Tibial artery (tissue), 4 donors: ENCODE data around the gene RBM7.

ENCODE experiments used
- DNase-seq, 2 donors: peaks; one replicate each; pipeline ENCODE4 v3.0.0-alpha.2; 2019
- H3K27ac ChIP-seq, 2 donors: fragments of 200-600 bp; sonication (generic) in 1 of 2; 1 replicate in 1 of 2; 2 replicates in 1 of 2; pipeline ENCODE4 v1.5.1; 2018 to 2019; ENCODE audit warnings: mild to moderate bottlenecking in 1 of 2
- H3K27me3 ChIP-seq, 2 donors: fragments of 200-600 bp; sonication (generic) in 1 of 2; one replicate each; pipeline versions ENCODE4 v1.5.1 to v1.6.0; 2016 to 2019
- H3K36me3 ChIP-seq, 3 donors: fragments of 200-600 bp; sonication (generic) in 2 of 3; one replicate each; pipeline ENCODE4 v1.5.1; 2016 to 2019; ENCODE audit warnings: mild to moderate bottlenecking in 2 of 3
- H3K4me1 ChIP-seq, 4 donors: fragments of 200-600 bp; sonication (generic) in 2 of 4; 1 replicate in 3 of 4; 2 replicates in 1 of 4; pipeline ENCODE4 v1.5.1; 2016 to 2019
- H3K4me3 ChIP-seq, 2 donors: fragments of 200-600 bp; sonication (generic) in 1 of 2; 1 replicate in 1 of 2; 2 replicates in 1 of 2; pipeline ENCODE4 v1.5.1; 2018 to 2019; ENCODE audit warnings: mild to moderate bottlenecking in 2 of 2
- H3K9me3 ChIP-seq, 3 donors: fragments of 200-600 bp; sonication (generic) in 1 of 3; one replicate each; pipeline ENCODE4 v1.5.1; 2016 to 2019
- CTCF ChIP-seq, 2 experiments: fragments of 200-600 bp in 1 of 2; fragments of 450-650 bp in 1 of 2; IDR thresholded peaks; one replicate each; pipeline ENCODE4 v1.5.1; 2017 to 2019; ENCODE audit warnings: antibody characterized with exemption in 2 of 2, mild to moderate bottlenecking in 1 of 2, moderate library complexity in 1 of 2
- intact Hi-C: fragments of 100-400 bp; cut with DNase I; formaldehyde crosslinking; loops from one replicate; pipeline ENCODE4 v1.15.0; 2023; ENCODE audit warnings: low total_unique reads

Gene RBM7

GRCh38 chr11:114440971-114441763 lies 40.7 kb downstream of the RBM7 start:
- Histone ChIP-seq H3K9me3 (no peaks in the 10 kb centered on the region), H3K27ac (peak overlapping the region in 1 of 2 donors; percentile 88), H3K4me3 (peak overlapping the region; percentile 77 to 97), H3K36me3 (peaks cover 11 to 19% (median 12%) of the 10 kb centered on the region in 3 donors), H3K4me1 (peaks cover 0 to 48% (median 10%) of the 10 kb centered on the region in 4 donors), H3K27me3 (no peaks in the 10 kb centered on the region)
- TF ChIP-seq CTCF (IDR thresholded peaks at IDR 0.05): no peak
- DNase-seq: no peak
- intact Hi-C loops: no loop called here

- no peak for TF ChIP-seq CTCF (IDR thresholded peaks at IDR 0.05)
- H3K4me3 ChIP-seq: no peak overlapping the region
- H3K27me3 ChIP-seq: no peaks in the 10 kb centered on the region
- peaks cover 16 to 25% (median 17%) of the 10 kb centered on the region in 3 donors for H3K36me3 ChIP-seq
- no peak for DNase-seq
- peaks cover 0 to 48% (median 10%) of the 10 kb centered on the region in 4 donors for H3K4me1 ChIP-seq
- intact Hi-C loops: no loop called here
- H3K9me3 ChIP-seq: no peaks in the 10 kb centered on the region
- H3K27ac ChIP-seq: no peak overlapping the region
Measured at GRCh38 chr11:114441921-114442320, 41.5 kb downstream of the RBM7 start.

- Histone ChIP-seq H3K27me3 (no peaks in the 10 kb centered on the region), H3K36me3 (peaks cover 16 to 25% (median 17%) of the 10 kb centered on the region in 3 donors), H3K9me3 (no peaks in the 10 kb centered on the region), H3K27ac (no peak overlapping the region), H3K4me1 (peaks cover 0 to 48% (median 10%) of the 10 kb centered on the region in 4 donors), H3K4me3 (no peak overlapping the region)
- intact Hi-C loops: no loop called here
- TF ChIP-seq CTCF (IDR thresholded peaks at IDR 0.05): no peak
- no peak for DNase-seq
Measured at GRCh38 chr11:114442536-114442935, 42.1 kb downstream of the RBM7 start.

GRCh38 chr11:114447444-114447843 lies 47.0 kb downstream of the RBM7 start:
- intact Hi-C loops: no loop called here
- Histone ChIP-seq H3K36me3 (peaks cover 35 to 63% (median 42%) of the 10 kb centered on the region in 3 donors), H3K4me1 (peaks cover 0 to 22% (median 0%) of the 10 kb centered on the region in 4 donors), H3K27ac (no peak overlapping the region), H3K27me3 (no peaks in the 10 kb centered on the region), H3K4me3 (no peak overlapping the region), H3K9me3 (no peaks in the 10 kb centered on the region)
- TF ChIP-seq CTCF (IDR thresholded peaks at IDR 0.05): no peak
- no peak for DNase-seq

- Histone ChIP-seq H3K4me1 (peaks cover 0 to 17% (median 0%) of the 10 kb centered on the region in 4 donors), H3K4me3 (no peak overlapping the region), H3K9me3 (no peaks in the 10 kb centered on the region), H3K27me3 (no peaks in the 10 kb centered on the region), H3K36me3 (peaks cover 35 to 67% (median 42%) of the 10 kb centered on the region in 3 donors), H3K27ac (no peak overlapping the region)
- TF ChIP-seq CTCF (IDR thresholded peaks at IDR 0.05): no peak
- intact Hi-C loops: no loop called here
- DNase-seq: no peak
Measured at GRCh38 chr11:114447892-114448291, 47.4 kb downstream of the RBM7 start.
